B cell (primary cell): Measurements from ENCODE around the gene SDSL. TPM values are rescaled to one million over a fixed set of nuclear protein-coding genes. Genes with fewer than 3 reads are reported as not detected.

Source experiments
- ATAC-seq: fragments of 200-7000 bp; cut with Tn5 transposase; one replicate; pipeline ENCODE4 v1.10.0; 2021; ENCODE audit warnings: low read depth, mild to moderate bottlenecking, moderate number of reproducible peaks, moderate library complexity
- CTCF ChIA-PET: fragments of 350-600 bp; sonication (Branson Sonifier 250); formaldehyde crosslinking; loops from one replicate; lab custom pipeline; 2021; ENCODE audit warnings: antibody characterized with exemption, inconsistent platforms; lab: Charles Lee
- POLR2A ChIA-PET: fragments of 350-600 bp; sonication (Branson Sonifier 250); formaldehyde crosslinking; loops from one replicate; lab custom pipeline; 2021; ENCODE audit warnings: antibody characterized with exemption; lab: Charles Lee
- DNase-seq: peaks from one replicate; pipeline ENCODE4 v3.0.0; 2013
- H2AFZ ChIP-seq: 2 replicates; pipeline ENCODE4 v1.6.1; 2012; ENCODE audit warnings: mild to moderate bottlenecking, low read depth, low read length; ENCODE audit not compliant: insufficient read depth, poor library complexity, severe bottlenecking
- H3K27ac ChIP-seq, 2 donors: 1 replicate in 1 of 2; 2 replicates in 1 of 2; pipeline ENCODE4 v1.5.1; 2012 to 2013; ENCODE audit warnings: low read length in 2 of 2, mild to moderate bottlenecking in 2 of 2, moderate library complexity in 1 of 2
- H3K27me3 ChIP-seq, 4 experiments: fragments of 200-600 bp in 1 of 4; sonication (generic) in 1 of 4; replicated peaks in 1 of 4; 1 replicate in 2 of 4; 2 replicates in 2 of 4; pipeline versions ENCODE4 v1.6.1 to v1.7.0; 2013 to 2016; ENCODE audit warnings: low read length in 3 of 4, mild to moderate bottlenecking in 2 of 4, mixed read lengths in 1 of 4, moderate library complexity in 1 of 4; ENCODE audit not compliant: insufficient read depth in 4 of 4, control insufficient read depth in 3 of 4; ENCODE audit errors: control extremely low read depth in 1 of 4
- H3K36me3 ChIP-seq, 2 experiments: replicated peaks in 1 of 2; 1 replicate in 1 of 2; 2 replicates in 1 of 2; pipeline versions ENCODE4 v1.6.1 to v1.7.1; 2013; ENCODE audit warnings: low read length in 1 of 2; ENCODE audit not compliant: insufficient read depth in 2 of 2, control insufficient read depth in 1 of 2; ENCODE audit errors: control extremely low read depth in 1 of 2, extremely low read depth in 1 of 2
- H3K4me1 ChIP-seq, 2 donors: fragments of 200-600 bp in 1 of 2; sonication (generic) in 1 of 2; 1 replicate in 1 of 2; 2 replicates in 1 of 2; pipeline versions ENCODE4 v1.5.1 to v1.6.1; 2013 to 2017; ENCODE audit warnings: low read length in 2 of 2; ENCODE audit not compliant: control insufficient read depth in 2 of 2, insufficient read depth in 2 of 2
- H3K4me2 ChIP-seq: replicated peaks from 2 replicates; pipeline ENCODE3; 2012; ENCODE audit warnings: mild to moderate bottlenecking, low read depth, low read length; ENCODE audit not compliant: poor library complexity, severe bottlenecking
- H3K4me3 ChIP-seq, 5 experiments: fragments of 200-600 bp in 1 of 5; sonication (generic) in 1 of 5; 1 replicate in 3 of 5; 2 replicates in 2 of 5; pipeline versions ENCODE4 v1.5.1 to v1.7.0; 2011 to 2016; ENCODE audit warnings: low read length in 4 of 5, mild to moderate bottlenecking in 4 of 5, low read depth in 2 of 5, control low read depth in 1 of 5, moderate library complexity in 1 of 5; ENCODE audit not compliant: insufficient read depth in 1 of 5; ENCODE audit errors: control extremely low read depth in 1 of 5, extremely low read depth in 1 of 5
- H3K79me2 ChIP-seq: fragments of 200-600 bp; sonication (generic); one replicate; pipeline ENCODE4 v1.6.0; 2016; ENCODE audit warnings: low read length; ENCODE audit not compliant: control insufficient read depth, insufficient read depth
- H3K9ac ChIP-seq: fragments of 200-600 bp; sonication (generic); 2 replicates; pipeline ENCODE4 v1.6.1; 2017; ENCODE audit warnings: mild to moderate bottlenecking, low read length, moderate library complexity
- H3K9me3 ChIP-seq, 3 donors: one replicate each; pipeline versions ENCODE4 v1.6.1 to v1.7.1; 2013; ENCODE audit warnings: low read length in 2 of 3; ENCODE audit not compliant: control insufficient read depth in 2 of 3, insufficient read depth in 1 of 3; ENCODE audit errors: control extremely low read depth in 1 of 3
- H4K20me1 ChIP-seq: 2 replicates; pipeline ENCODE4 v1.6.0; 2012; ENCODE audit warnings: mild to moderate bottlenecking, low read length; ENCODE audit not compliant: insufficient read depth, control insufficient read depth, poor library complexity, severe bottlenecking
- H3K27ac Mint-ChIP-seq: one replicate; pipeline ENCODE4 v1.8.0; 2021; ENCODE audit warnings: mixed read lengths
- H3K27me3 Mint-ChIP-seq: one replicate; pipeline ENCODE4 v1.8.0; 2021; ENCODE audit warnings: mixed read lengths
- H3K4me1 Mint-ChIP-seq: one replicate; pipeline ENCODE4 v1.8.0; 2021; ENCODE audit warnings: mixed read lengths
- H3K4me3 Mint-ChIP-seq: one replicate; pipeline ENCODE4 v1.8.0; 2021; ENCODE audit warnings: mixed read lengths
- H3K9me3 Mint-ChIP-seq: one replicate; pipeline ENCODE4 v1.8.0; 2022; ENCODE audit warnings: mixed read lengths; ENCODE audit not compliant: insufficient read depth
- CTCF ChIP-seq: fragments of 200-600 bp; IDR thresholded peaks from one replicate; pipeline ENCODE4 v1.8.0; 2022; ENCODE audit warnings: antibody characterized with exemption, mild to moderate bottlenecking
- EZH2 ChIP-seq: IDR thresholded peaks from 2 replicates; pipeline ENCODE4 v1.6.1; 2012; ENCODE audit warnings: borderline replicate concordance, low read depth, mild to moderate bottlenecking, moderate library complexity, low read length; ENCODE audit not compliant: insufficient read depth, poor library complexity, severe bottlenecking
- WGBS: methylation state at CpG from one replicate; pipeline ENCODE4 v1.1.5; 2013; ENCODE audit warnings: missing lambda C conversion rate; ENCODE audit not compliant: insufficient coverage; 5-methylcytosine and 5-hydroxymethylcytosine counted together
- intact Hi-C: fragments of 100-400 bp; cut with micrococcal nuclease; formaldehyde crosslinking; loops from one replicate; pipeline ENCODE4 v1.10.0; 2022
- polyA plus RNA-seq: library from polyadenylated mRNA; depleted of rRNA; stranded (reverse); fragments of >200 nt; gene quantifications from 2 replicates; pipeline ENCODE4 v1.2.3, GENCODE V29; 2012
- total RNA-seq, 2 donors: library from RNA; stranded (reverse); fragments of 120-200 nt in 1 of 2; gene quantifications; 1 replicate in 1 of 2; 2 replicates in 1 of 2; pipeline versions ENCODE4 v1.2.3 to v1.2.4, GENCODE V29; 2013 to 2022

Gene SDSL
- total and polyA plus RNA-seq, 2 donors (not counting 1 experiment from before 2014, with no cell fraction given): 0.15 to 0.64 TPM

DNA sequence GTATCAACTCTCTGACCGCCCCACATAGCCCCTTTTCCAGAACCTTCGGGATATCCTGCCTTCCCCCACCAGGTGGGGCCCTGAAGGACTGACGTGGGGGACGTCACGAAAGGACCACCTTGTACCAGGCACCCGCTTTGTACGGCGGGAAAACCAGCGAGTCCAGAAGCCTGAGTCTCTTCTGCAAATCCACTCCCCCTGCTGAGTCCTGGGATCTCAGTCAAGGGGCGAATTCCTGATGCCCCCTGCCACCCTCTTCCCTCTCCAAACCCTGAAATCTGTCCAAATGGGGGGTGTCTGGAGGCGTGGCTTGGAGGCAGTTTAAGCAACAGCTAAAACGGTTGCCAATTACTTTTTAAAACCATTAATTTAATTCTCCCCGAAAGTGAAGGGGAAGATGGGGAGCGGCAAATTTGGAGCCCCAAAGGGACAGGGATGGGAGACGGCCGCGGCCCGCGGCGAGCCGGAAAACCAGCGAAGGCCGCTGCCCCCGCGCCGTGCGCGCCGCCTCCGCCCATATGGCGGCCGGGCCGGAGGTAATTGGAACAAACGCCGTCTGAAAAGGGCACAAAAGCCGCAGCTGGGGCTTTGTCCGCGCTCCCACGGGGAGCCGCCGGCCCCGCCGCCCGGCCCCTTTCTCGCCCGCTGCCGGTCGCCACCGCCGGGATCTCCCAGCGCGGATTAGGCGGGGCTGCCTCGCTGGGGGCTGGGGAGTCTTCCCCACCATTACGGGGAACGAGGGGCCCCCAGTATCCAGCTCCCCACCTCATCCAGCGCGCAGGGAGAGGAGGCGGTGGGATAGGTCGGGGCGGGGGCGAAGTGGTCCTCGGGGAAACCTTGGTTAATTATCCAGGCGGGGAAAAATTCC lies 42.9 kb downstream of the SDSL start:
- Mint-ChIP-seq H3K27ac (no peak overlapping the region), H3K4me1 (peaks cover 38% of the 10 kb centered on the region), H3K27me3 (peaks cover 51% of the 10 kb centered on the region), H3K4me3 (peak overlapping the region; percentile 26), H3K9me3 (no peaks in the 10 kb centered on the region)
- H3K27me3 ChIP-seq: peaks cover 0 to 90% (median 63%) of the 10 kb centered on the region in 4 experiments
- no peaks in the 10 kb centered on the region for H3K79me2 ChIP-seq
- H3K9ac ChIP-seq: no peak overlapping the region
- ATAC-seq (no peak), DNase-seq (peak; percentile 28)
- no peak for TF ChIP-seq CTCF
- TF ChIP-seq EZH2: peak; percentile 70
- H2AFZ ChIP-seq: peak overlapping the region; percentile 0
- H3K4me1 ChIP-seq: peaks cover 52 to 64% of the 10 kb centered on the region in 2 donors
- intact Hi-C loops: no loop called here
- H3K27ac ChIP-seq: no peak overlapping the region
- H3K4me3 ChIP-seq: no peak overlapping the region
- H3K36me3 ChIP-seq: no peaks in the 10 kb centered on the region
- no peaks in the 10 kb centered on the region for H4K20me1 ChIP-seq
- H3K4me2 ChIP-seq: peak overlapping the region; percentile 68
- CTCF ChIA-PET: no interaction called here
- peaks cover 0 to 57% (median 1%) of the 10 kb centered on the region in 3 donors for H3K9me3 ChIP-seq
- WGBS: 5% methylated on average over 43 of the region's 64 CpGs
- POLR2A ChIA-PET: no interaction called here

- H3K4me3 Mint-ChIP-seq: peak overlapping the region; percentile 62
- DNase-seq (peak; percentile 20), ATAC-seq (no peak)
- peaks cover 52 to 64% of the 10 kb centered on the region in 2 donors for H3K4me1 ChIP-seq
- CTCF ChIA-PET: no interaction called here
- peaks cover 0 to 57% (median 1%) of the 10 kb centered on the region in 3 donors for H3K9me3 ChIP-seq
- H3K27me3 ChIP-seq: peaks cover 0 to 99% (median 63%) of the 10 kb centered on the region in 4 experiments
- no peaks in the 10 kb centered on the region for H3K36me3 ChIP-seq
- intact Hi-C loops: no loop called here
- H3K27me3 Mint-ChIP-seq: peaks cover 54% of the 10 kb centered on the region
- peak overlapping the region; percentile 68 for H3K4me2 ChIP-seq
- no peak overlapping the region for H2AFZ ChIP-seq
- no peak overlapping the region for H3K27ac Mint-ChIP-seq
- H3K4me1 Mint-ChIP-seq: peaks cover 38% of the 10 kb centered on the region
- no peak for TF ChIP-seq EZH2
- no peak for TF ChIP-seq CTCF
- no peaks in the 10 kb centered on the region for H3K79me2 ChIP-seq
- POLR2A ChIA-PET: no interaction called here
- no peaks in the 10 kb centered on the region for H4K20me1 ChIP-seq
- no peak overlapping the region for H3K9ac ChIP-seq
- WGBS: 3% methylated on average over 6 of the region's 13 CpGs
- H3K9me3 Mint-ChIP-seq: no peaks in the 10 kb centered on the region
- no peak overlapping the region for H3K4me3 ChIP-seq
- no peak overlapping the region for H3K27ac ChIP-seq
These were observed 43.8 kb downstream of the SDSL start for GRCh38 chr12:113465808-113466453.
